Thyroid gland (tissue), 4 donors: ENCODE data around the gene CGB3.

Experiments used
- CTCF ChIP-seq, 6 experiments: fragments of 200-600 bp in 3 of 6; fragments of 450-650 bp in 3 of 6; sonication (generic) in 3 of 6; IDR thresholded peaks; one replicate each; pipeline ENCODE4 v1.5.1; 2016 to 2019; ENCODE audit warnings: antibody characterized with exemption in 6 of 6, mild to moderate bottlenecking in 2 of 6, inconsistent platforms in 1 of 6, moderate library complexity in 1 of 6
- POLR2A ChIP-seq, 2 donors: fragments of 450-650 bp; IDR thresholded peaks; one replicate each; pipeline ENCODE4 v1.6.1; 2017; ENCODE audit warnings: antibody characterized with exemption in 2 of 2, mild to moderate bottlenecking in 2 of 2, moderate library complexity in 1 of 2

GRCh38 chr19:48989701-48990291 lies 34.3 kb downstream of the CGB3 start:
- TF ChIP-seq CTCF (IDR thresholded peaks at IDR 0.05) (no peak), POLR2A (IDR thresholded peaks at IDR 0.05) (no peak)
